HG03520 (cell line): ENCODE measurements around the gene TNFSF8.

Experiments
- ATAC-seq: cut with Tn5 transposase; IDR thresholded peaks from one replicate; pipeline ENCODE4 v1.9.1; 2021; ENCODE audit warnings: mild to moderate bottlenecking, moderate library complexity; ENCODE audit not compliant: unreplicated experiment

The TNFSF8 gene

GRCh38 chr9:114908104-114908622 is 22.2 kb downstream of the TNFSF8 start:
- ATAC-seq: no peak

GRCh38 chr9:114906922-114907571 is 23.3 kb downstream of the TNFSF8 start:
- no peak for ATAC-seq

- no peak for ATAC-seq
These were observed 25.0 kb downstream of the TNFSF8 start for GRCh38 chr9:114905170-114905940.

GRCh38 chr9:114902786-114903524 is 27.4 kb downstream of the TNFSF8 start:
- no peak for ATAC-seq

GRCh38 chr9:114900942-114901802 is 29.2 kb downstream of the TNFSF8 start:
- no peak for ATAC-seq

GRCh38 chr9:114899995-114900394 is 30.4 kb downstream of the TNFSF8 start:
- ATAC-seq: no peak

GRCh38 chr9:114899461-114899860 is 30.9 kb downstream of the TNFSF8 start:
- ATAC-seq: no peak

GRCh38 chr9:114898741-114899140 is 31.6 kb downstream of the TNFSF8 start:
- no peak for ATAC-seq

- ATAC-seq: no peak
These were observed 33.2 kb downstream of the TNFSF8 start for GRCh38 chr9:114897196-114897595.

GRCh38 chr9:114896344-114896743 is 34.0 kb downstream of the TNFSF8 start:
- no peak for ATAC-seq

GRCh38 chr9:114895521-114895991 is 34.8 kb downstream of the TNFSF8 start:
- ATAC-seq: no peak

- no peak for ATAC-seq
These were observed 35.6 kb downstream of the TNFSF8 start for GRCh38 chr9:114894609-114895433.

GRCh38 chr9:114894206-114894605 is 36.2 kb downstream of the TNFSF8 start:
- no peak for ATAC-seq

GRCh38 chr9:114893221-114894010 is 37.0 kb downstream of the TNFSF8 start:
- no peak for ATAC-seq

- no peak for ATAC-seq
These were observed 40.6 kb downstream of the TNFSF8 start for GRCh38 chr9:114889802-114890224.

GRCh38 chr9:114888607-114889006 is 41.8 kb downstream of the TNFSF8 start:
- ATAC-seq: no peak

GRCh38 chr9:114887963-114888362 is 42.4 kb downstream of the TNFSF8 start:
- ATAC-seq: no peak

GRCh38 chr9:114884787-114885452 is 45.5 kb downstream of the TNFSF8 start:
- ATAC-seq: no peak
